ENCODE measurements around the gene DEDD2. TPM values are rescaled to one million over a fixed set of nuclear protein-coding genes. Genes with fewer than 3 reads are reported as not detected.

DEDD2 gene
- total and polyA plus RNA-seq, 10 of the 15 experiments (the other 5 are each of a cell fraction or from before 2014, with no cell fraction given), result 2.5 to 24.7 (median 17.6) TPM

DNA sequence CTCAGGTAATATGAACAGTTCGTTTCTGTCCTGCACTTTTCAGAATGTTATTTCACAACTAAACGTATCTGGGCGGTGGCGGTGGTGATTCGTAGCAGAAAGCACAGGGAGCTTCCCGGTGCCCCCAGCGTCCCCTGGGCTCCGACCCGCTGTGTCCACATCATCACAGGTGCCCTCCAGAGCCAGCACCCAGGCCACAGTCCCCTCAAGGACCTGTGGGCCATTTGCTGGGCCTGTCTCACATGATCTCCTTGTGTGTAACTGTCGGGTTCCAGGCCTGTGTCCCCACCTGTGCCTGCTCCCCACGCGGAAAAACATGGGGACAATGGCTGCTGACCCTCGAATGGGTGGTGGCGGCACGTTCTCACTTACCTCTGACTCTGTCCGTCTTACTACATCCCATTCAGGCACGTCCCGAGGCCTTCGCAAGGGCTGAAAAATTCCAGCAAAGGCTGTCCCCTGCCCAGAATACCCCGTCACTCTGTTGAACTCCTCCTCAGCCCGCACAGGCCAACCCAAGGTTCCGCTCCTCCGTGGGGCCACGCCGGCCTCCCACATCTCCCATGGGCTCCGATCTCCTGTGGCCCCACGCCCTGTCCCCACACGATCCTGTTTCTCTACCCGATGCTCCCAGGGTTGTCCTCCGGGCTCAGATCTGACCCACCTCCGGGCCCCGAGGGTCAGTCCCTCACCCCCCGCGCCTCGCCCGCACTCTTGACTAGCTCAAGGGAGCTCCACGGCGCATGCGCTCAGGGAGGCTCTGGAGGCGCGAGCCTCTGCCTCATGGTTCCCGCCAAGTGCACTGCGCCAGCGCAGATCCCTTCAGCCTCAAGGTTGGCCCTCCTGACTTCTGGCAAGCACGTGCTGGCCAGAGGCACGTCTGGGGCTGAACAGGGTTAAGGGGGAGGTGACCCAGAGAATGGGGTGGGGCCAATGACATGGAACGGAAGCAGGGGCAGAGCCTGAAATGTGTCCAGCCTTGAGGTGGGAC, 21.2 kb downstream of the DEDD2 start:
- in situ Hi-C loops (cut with MboI) (no loop called here), intact Hi-C loops (cut with micrococcal nuclease; ENCODE audit: unreplicated experiment) (loop anchor here (5.0 kb wide), 2 partner anchors 64 to 86 kb away; partner anchors contain the start of gene POU2F2)
- Histone ChIP-seq H3K9me3 (replicated peaks; ENCODE audit: control insufficient read depth, insufficient read depth, low read length) (no peaks in the 10 kb centered on the region; the same call in 2 of the 3 replicates), H3K79me2 (ENCODE audit: control insufficient read depth, insufficient read depth, low read length) (peaks cover 5% of the 10 kb centered on the region; the same call in 1 of the 2 replicates), H3K4me2 (ENCODE audit: control insufficient read depth, insufficient read depth) (no peak overlapping the region), H4K20me1 (ENCODE audit: control insufficient read depth, insufficient read depth) (no peaks in the 10 kb centered on the region), H3K27ac (ENCODE audit: control insufficient read depth, insufficient read depth) (0 out of 2 replicates have a peak overlapping the region, but pooled peaks have one; percentile 18), H3K27me3 (replicated peaks in 1 of 2; ENCODE audit: control insufficient read depth in 2 of 2, insufficient read depth in 2 of 2, low read length in 1 of 2) (no peaks in the 10 kb centered on the region), H3K9ac (ENCODE audit: control insufficient read depth, insufficient read depth, low read length) (no peak overlapping the region), H2AFZ (ENCODE audit: control insufficient read depth, low read depth, low read length) (no peak overlapping the region), H3K36me3 (ENCODE audit: control insufficient read depth in 2 of 2, insufficient read depth in 2 of 2, low read length in 1 of 2) (peaks cover 8 to 15% of the 10 kb centered on the region in 2 experiments; a peak in 3 of 4 replicates), H3K4me3 (no peak overlapping the region), H3K4me1 (ENCODE audit: control insufficient read depth, insufficient read depth, low read length) (peaks cover 40% of the 10 kb centered on the region)
- SMC1A ChIA-PET (ENCODE audit: uncharacterized antibody, unreplicated experiment), result interaction anchor here (6.0 kb wide), 1 partner anchor 48 kb away, joined by 23 read pairs; no protein-coding TSS in a partner anchor
- POLR2A ChIA-PET, result no interaction called here
- no TSS peak for BruUV-seq (replicated peaks)
- TF ChIP-seq, protein P1, sequence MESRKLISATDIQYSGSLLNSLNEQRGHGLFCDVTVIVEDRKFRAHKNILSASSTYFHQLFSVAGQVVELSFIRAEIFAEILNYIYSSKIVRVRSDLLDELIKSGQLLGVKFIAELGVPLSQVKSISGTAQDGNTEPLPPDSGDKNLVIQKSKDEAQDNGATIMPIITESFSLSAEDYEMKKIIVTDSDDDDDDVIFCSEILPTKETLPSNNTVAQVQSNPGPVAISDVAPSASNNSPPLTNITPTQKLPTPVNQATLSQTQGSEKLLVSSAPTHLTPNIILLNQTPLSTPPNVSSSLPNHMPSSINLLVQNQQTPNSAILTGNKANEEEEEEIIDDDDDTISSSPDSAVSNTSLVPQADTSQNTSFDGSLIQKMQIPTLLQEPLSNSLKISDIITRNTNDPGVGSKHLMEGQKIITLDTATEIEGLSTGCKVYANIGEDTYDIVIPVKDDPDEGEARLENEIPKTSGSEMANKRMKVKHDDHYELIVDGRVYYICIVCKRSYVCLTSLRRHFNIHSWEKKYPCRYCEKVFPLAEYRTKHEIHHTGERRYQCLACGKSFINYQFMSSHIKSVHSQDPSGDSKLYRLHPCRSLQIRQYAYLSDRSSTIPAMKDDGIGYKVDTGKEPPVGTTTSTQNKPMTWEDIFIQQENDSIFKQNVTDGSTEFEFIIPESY (IDR thresholded peaks at IDR 0.05), result 0 out of 2 replicates have a peak, but pooled peaks have one; percentile 39
- TF ChIP-seq BHLHE40 (IDR thresholded peaks at IDR 0.05; ENCODE audit: borderline replicate concordance in 1 of 2, low read depth in 2 of 2, low read length in 1 of 2), result peak; percentile 25 to 62; a peak in 2 of 4 replicates
- TF ChIP-seq, protein P2, sequence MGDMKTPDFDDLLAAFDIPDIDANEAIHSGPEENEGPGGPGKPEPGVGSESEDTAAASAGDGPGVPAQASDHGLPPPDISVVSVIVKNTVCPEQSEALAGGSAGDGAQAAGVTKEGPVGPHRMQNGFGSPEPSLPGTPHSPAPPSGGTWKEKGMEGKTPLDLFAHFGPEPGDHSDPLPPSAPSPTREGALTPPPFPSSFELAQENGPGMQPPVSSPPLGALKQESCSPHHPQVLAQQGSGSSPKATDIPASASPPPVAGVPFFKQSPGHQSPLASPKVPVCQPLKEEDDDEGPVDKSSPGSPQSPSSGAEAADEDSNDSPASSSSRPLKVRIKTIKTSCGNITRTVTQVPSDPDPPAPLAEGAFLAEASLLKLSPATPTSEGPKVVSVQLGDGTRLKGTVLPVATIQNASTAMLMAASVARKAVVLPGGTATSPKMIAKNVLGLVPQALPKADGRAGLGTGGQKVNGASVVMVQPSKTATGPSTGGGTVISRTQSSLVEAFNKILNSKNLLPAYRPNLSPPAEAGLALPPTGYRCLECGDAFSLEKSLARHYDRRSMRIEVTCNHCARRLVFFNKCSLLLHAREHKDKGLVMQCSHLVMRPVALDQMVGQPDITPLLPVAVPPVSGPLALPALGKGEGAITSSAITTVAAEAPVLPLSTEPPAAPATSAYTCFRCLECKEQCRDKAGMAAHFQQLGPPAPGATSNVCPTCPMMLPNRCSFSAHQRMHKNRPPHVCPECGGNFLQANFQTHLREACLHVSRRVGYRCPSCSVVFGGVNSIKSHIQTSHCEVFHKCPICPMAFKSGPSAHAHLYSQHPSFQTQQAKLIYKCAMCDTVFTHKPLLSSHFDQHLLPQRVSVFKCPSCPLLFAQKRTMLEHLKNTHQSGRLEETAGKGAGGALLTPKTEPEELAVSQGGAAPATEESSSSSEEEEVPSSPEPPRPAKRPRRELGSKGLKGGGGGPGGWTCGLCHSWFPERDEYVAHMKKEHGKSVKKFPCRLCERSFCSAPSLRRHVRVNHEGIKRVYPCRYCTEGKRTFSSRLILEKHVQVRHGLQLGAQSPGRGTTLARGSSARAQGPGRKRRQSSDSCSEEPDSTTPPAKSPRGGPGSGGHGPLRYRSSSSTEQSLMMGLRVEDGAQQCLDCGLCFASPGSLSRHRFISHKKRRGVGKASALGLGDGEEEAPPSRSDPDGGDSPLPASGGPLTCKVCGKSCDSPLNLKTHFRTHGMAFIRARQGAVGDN (IDR thresholded peaks at IDR 0.05), result no peak
- 0 out of 2 replicates have a peak, but pooled peaks have one; percentile 9 for TF ChIP-seq POLR2AphosphoS2 (IDR thresholded peaks at IDR 0.05; ENCODE audit: low read depth, low read length)
- 91% methylated on average over 47 of the region's 47 CpGs for WGBS (ENCODE audit: insufficient coverage, insufficient replicate concordance, low lambda C conversion rate, missing lambda C conversion rate)
- RAD21 ChIA-PET (ENCODE audit: unreplicated experiment), result no interaction called here
- ATAC-seq, result no peak
- no peak for DNase-seq (ENCODE audit: low read depth, low spot score)
- CTCF ChIA-PET, result no interaction called here
- FAIRE-seq, result no peak

Measured in GM12878 (cell line).